Activated CD4-positive, alpha-beta T cell treated with anti-CD3 and anti-CD28 coated beads, Interleukin-2, amount 50 U/mL, for 1 hour (primary cell): ENCODE data around the gene DHFR.
"Not testable (repeated sequence)": the region's sequence is repeated elsewhere in the genome, so short reads cannot be mapped to it uniquely, and the experiment has no call there.

ENCODE experiments used
- DNase-seq: peaks from one replicate; pipeline ENCODE4 v3.0.0-alpha.2; 2020

Gene DHFR

DNA sequence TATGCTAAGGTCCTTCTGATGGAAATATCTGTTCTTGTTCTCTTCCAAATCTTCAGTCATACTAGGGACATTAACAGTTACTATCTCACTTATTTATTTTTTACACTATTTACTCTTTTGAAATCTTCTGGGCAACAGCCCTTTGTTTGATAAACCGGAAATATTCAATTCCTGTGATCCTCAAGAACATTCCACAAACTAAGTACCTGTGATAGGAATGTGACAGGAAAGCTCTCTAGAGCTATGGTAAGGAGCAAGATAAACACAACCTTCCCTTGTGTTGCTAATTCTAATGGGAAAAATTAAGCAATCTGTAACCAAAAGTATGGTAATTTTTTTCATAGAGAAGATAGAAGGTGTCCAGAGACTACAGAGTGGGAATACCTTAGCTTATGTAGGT lies 62.7 kb downstream of the DHFR start:
- no peak for DNase-seq

DNA sequence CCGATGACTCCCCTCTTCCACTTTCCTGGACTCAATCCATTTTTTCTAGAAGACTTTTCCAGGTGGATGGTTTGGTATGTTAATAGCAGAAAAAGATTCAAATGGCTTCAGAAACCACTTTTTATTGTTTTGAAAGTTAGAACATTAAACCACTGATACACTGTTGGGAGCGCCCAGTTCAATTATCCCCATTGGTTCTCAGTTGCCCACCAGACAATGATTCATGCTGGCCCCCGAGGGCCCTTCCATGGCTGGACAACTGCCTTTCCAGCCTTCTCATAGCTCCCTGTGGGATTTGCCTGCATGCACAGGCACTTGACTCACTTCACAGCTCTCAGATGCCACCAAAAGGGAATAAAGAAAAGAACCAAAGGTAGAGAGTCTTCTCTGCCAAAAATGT lies 63.4 kb downstream of the DHFR start:
- DNase-seq: no peak

DNA sequence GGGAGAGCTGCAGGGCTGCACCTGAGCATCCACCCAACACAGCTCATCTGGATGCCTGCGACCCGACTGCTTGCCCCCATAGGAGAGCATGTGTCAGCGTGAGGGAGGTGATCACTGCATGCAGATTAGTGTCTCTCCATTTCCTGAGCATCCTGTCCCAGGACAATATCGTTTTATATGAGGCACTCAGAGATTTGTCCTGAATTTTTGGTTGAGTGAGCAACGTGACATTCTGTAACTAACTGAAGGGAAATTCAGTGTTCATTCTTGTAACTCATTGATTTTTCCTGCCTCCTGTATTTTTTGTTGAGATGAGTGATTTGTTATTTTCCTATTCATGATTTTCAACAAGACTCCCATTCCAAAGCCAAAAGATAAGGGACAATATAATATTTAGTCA lies 64.0 kb downstream of the DHFR start:
- no peak for DNase-seq

DNA sequence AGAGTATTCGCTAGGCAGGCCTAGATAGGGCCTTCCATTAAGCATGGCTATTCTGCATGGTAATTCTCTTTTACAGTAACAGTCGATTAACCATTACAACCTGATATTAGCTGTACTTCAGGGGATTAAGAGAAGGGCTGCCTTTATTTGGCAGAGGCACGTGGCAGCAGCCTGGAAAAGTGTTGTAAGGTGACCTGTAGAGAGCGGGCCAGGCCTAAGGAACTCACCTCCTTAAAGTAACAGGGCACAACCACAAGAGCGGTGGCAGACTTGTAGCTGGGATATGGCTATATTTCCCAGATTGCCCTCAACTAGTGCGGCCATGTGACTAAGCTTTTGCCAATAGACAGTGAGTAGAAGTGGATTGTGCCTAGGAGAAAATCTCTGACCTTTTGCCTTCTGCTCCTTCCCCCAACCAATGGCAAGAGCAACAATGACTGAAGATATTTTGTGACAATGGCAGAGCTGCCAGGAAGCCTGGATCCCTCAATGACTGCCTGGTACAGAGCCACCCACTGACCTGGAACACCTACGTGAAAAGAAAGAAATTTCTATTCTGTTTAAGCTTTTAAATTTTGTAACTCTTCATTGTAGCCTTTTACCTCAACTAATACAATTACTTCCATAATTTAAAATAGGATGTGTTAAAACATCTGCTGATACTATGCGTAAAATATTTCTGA lies 65.8 kb downstream of the DHFR start:
- no peak for DNase-seq

DNA sequence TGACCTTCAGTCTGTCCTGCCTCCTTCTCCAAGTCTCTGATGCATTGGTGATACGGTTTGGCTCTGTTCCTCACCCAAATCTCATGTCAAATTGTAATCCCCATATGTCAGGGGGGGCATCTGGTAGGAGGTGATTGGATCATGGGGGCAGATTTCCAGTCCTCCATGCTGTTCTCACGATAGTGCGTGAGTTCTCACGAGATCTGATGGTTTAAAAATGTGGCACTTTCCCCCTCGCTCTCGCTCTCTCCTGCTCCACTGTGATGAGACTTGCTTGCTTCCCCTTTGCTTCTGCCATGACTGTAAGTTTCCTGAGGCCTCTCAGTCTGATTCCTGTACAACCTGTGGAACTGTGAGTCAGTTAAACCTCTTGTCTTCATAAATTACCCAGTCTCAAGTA lies 70.0 kb downstream of the DHFR start:
- no peak for DNase-seq

- DNase-seq: not testable (repeated sequence)
Measured at GRCh38 chr5:80580291-80580690, 74.5 kb downstream of the DHFR start.

GRCh38 chr5:80579050-80579449 lies 75.7 kb downstream of the DHFR start:
- DNase-seq: no peak

DNA sequence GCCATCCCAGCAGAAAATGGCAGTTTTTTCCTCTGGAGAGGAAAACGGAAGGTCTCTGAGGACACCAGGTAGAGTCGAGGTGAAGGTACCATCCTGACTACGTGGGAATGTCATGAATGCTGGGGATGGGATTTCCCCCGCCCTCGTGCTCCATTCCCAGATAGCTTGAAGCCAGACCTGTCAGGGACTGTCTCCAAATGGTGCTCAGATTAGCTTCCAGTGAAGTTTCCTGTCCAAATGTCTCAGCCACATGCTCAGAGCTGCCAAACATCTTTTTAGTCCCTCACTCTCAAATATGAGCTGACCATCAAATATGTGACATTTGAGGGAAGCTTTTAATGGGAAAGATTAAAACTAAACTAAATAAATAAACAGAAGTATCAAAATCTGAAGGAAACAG lies 77.1 kb downstream of the DHFR start:
- DNase-seq: no peak

GRCh38 chr5:80576383-80576782 lies 78.4 kb downstream of the DHFR start:
- DNase-seq: no peak
